Neural cell (in vitro differentiated cells): ENCODE results near the gene PDCD1LG2. TPM values are rescaled to one million over a fixed set of nuclear protein-coding genes. Genes with fewer than 3 reads are reported as not detected.

Experiments used
- H2AFZ ChIP-seq: fragments of 200-600, 300-800 bp; sonication (generic), shearing (Covaris generic); 2 replicates; pipeline ENCODE4 v1.6.0; 2014; ENCODE audit warnings: low read depth, mild to moderate bottlenecking, antibody characterized with exemption, low read length, moderate library complexity
- H3F3A ChIP-seq: fragments of 200-600 bp; shearing (Covaris generic); 2 replicates; pipeline ENCODE4 v1.6.1; 2016; ENCODE audit warnings: mild to moderate bottlenecking, moderate library complexity, mixed read lengths, antibody characterized with exemption, low read length; ENCODE audit not compliant: insufficient read depth, poor library complexity, severe bottlenecking
- H3K27ac ChIP-seq: fragments of 200-600, 300-800 bp; sonication (generic), shearing (Covaris generic); 2 replicates; pipeline ENCODE4 v1.5.1; 2014; ENCODE audit warnings: mild to moderate bottlenecking, low read length, moderate library complexity
- H3K27me3 ChIP-seq: fragments of 300-800, 200-600 bp; sonication (generic), shearing (Covaris generic); 2 replicates; pipeline ENCODE4 v1.6.0; 2014; ENCODE audit warnings: mild to moderate bottlenecking, low read depth, low read length, moderate library complexity; ENCODE audit not compliant: insufficient read depth
- H3K36me3 ChIP-seq: fragments of 300-800, 200-600 bp; sonication (generic), shearing (Covaris generic); 2 replicates; pipeline ENCODE4 v1.5.1; 2014; ENCODE audit warnings: mild to moderate bottlenecking, antibody characterized with exemption, low read length, moderate library complexity; ENCODE audit not compliant: insufficient read depth
- H3K4me2 ChIP-seq: fragments of 300-800, 200-600 bp; sonication (generic), shearing (Covaris generic); 2 replicates; pipeline ENCODE4 v1.6.0; 2014; ENCODE audit warnings: mild to moderate bottlenecking, low read length
- H3K4me3 ChIP-seq: fragments of 300-800, 200-600 bp; sonication (generic), shearing (Covaris generic); 2 replicates; pipeline ENCODE4 v1.5.1; 2014; ENCODE audit warnings: mild to moderate bottlenecking, low read length, moderate library complexity
- H3K79me2 ChIP-seq: fragments of 200-600 bp; shearing (Covaris generic); replicated peaks from 2 replicates; pipeline ENCODE4 v1.6.0; 2014; ENCODE audit warnings: mild to moderate bottlenecking, low read length, moderate library complexity; ENCODE audit not compliant: insufficient read depth
- H3K9ac ChIP-seq: fragments of 300-800, 200-600 bp; sonication (generic), shearing (Covaris generic); 2 replicates; pipeline ENCODE4 v1.6.1; 2016; ENCODE audit warnings: mild to moderate bottlenecking, low read length, mixed read lengths
- H3K9me2 ChIP-seq: fragments of 200-600 bp; shearing (Covaris generic); 2 replicates; pipeline ENCODE4 v1.6.1; 2016; ENCODE audit warnings: mild to moderate bottlenecking, low read length, mixed read lengths; ENCODE audit not compliant: insufficient read depth
- H3K9me3 ChIP-seq: fragments of 200-600, 300-800 bp; sonication (generic), shearing (Covaris generic); 2 replicates; pipeline ENCODE4 v1.6.1; 2016; ENCODE audit warnings: mild to moderate bottlenecking, mixed run types, low read length, moderate library complexity, mixed read lengths
- H4K20me1 ChIP-seq: fragments of 200-600 bp; shearing (Covaris generic); 2 replicates; pipeline ENCODE4 v1.6.1; 2016; ENCODE audit warnings: mild to moderate bottlenecking, mixed run types; ENCODE audit not compliant: insufficient read depth
- EP300 ChIP-seq: fragments of 450-650 bp; conservative IDR thresholded peaks from 2 replicates; pipeline ENCODE4 v1.6.1; 2014; ENCODE audit warnings: antibody characterized with exemption, mild to moderate bottlenecking, moderate library complexity; ENCODE audit not compliant: poor library complexity, severe bottlenecking
- EZH2 ChIP-seq: fragments of 200-600, 300-800 bp; shearing (Covaris generic), sonication (generic); IDR thresholded peaks from 2 replicates; pipeline ENCODE4 v1.6.1; 2014; ENCODE audit warnings: antibody characterized with exemption, low read length, borderline replicate concordance, mild to moderate bottlenecking; ENCODE audit not compliant: insufficient read depth, poor library complexity, severe bottlenecking
- MXI1 ChIP-seq: fragments of 450-650 bp; conservative IDR thresholded peaks from 2 replicates; pipeline ENCODE4 v1.6.1; 2014; ENCODE audit warnings: antibody characterized with exemption, mild to moderate bottlenecking; ENCODE audit not compliant: poor library complexity, severe bottlenecking
- POLR2AphosphoS5 ChIP-seq: IDR thresholded peaks from 2 replicates; pipeline ENCODE4 v1.6.1; 2012
- RAD21 ChIP-seq: fragments of 450-650 bp; conservative IDR thresholded peaks from 2 replicates; pipeline ENCODE4 v1.6.1; 2014; ENCODE audit warnings: antibody characterized with exemption, mild to moderate bottlenecking, moderate library complexity
- SMC3 ChIP-seq: fragments of 450-650 bp; conservative IDR thresholded peaks from 2 replicates; pipeline ENCODE4 v1.6.1; 2014; ENCODE audit warnings: antibody characterized with exemption, mild to moderate bottlenecking, moderate library complexity; ENCODE audit not compliant: poor library complexity
- TAF1 ChIP-seq: IDR thresholded peaks from 2 replicates; pipeline ENCODE4 v1.6.1; 2012; ENCODE audit warnings: low read depth
- polyA plus RNA-seq: library from polyadenylated mRNA; depleted of rRNA; stranded (reverse); fragments of >200 nt; gene quantifications from 2 replicates; pipeline ENCODE4 v1.2.3, GENCODE V29; 2014
- TF ChIP-seq, protein P1 (sequence below): fragments of 450-650 bp; IDR thresholded peaks from 2 replicates; pipeline ENCODE4 v1.5.1; 2014; ENCODE audit warnings: antibody characterized with exemption, mild to moderate bottlenecking, moderate library complexity; ENCODE audit not compliant: poor library complexity, severe bottlenecking
- TF ChIP-seq, protein P2 (sequence below): IDR thresholded peaks from 2 replicates; pipeline ENCODE4 v1.6.1; 2012; ENCODE audit warnings: borderline replicate concordance

The PDCD1LG2 gene
- polyA plus RNA-seq, 1 donor from 2014 or later, result not detected

GRCh38 chr9:5609226-5609596, 98.9 kb downstream of the PDCD1LG2 start:
- no peaks in the 10 kb centered on the region for H3K9me2 ChIP-seq
- H3K27me3 ChIP-seq, result no peaks in the 10 kb centered on the region
- TF ChIP-seq, protein P1, sequence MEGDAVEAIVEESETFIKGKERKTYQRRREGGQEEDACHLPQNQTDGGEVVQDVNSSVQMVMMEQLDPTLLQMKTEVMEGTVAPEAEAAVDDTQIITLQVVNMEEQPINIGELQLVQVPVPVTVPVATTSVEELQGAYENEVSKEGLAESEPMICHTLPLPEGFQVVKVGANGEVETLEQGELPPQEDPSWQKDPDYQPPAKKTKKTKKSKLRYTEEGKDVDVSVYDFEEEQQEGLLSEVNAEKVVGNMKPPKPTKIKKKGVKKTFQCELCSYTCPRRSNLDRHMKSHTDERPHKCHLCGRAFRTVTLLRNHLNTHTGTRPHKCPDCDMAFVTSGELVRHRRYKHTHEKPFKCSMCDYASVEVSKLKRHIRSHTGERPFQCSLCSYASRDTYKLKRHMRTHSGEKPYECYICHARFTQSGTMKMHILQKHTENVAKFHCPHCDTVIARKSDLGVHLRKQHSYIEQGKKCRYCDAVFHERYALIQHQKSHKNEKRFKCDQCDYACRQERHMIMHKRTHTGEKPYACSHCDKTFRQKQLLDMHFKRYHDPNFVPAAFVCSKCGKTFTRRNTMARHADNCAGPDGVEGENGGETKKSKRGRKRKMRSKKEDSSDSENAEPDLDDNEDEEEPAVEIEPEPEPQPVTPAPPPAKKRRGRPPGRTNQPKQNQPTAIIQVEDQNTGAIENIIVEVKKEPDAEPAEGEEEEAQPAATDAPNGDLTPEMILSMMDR, result no peak
- TF ChIP-seq SMC3, result no peak
- TF ChIP-seq RAD21, result no peak
- TF ChIP-seq, protein P2, sequence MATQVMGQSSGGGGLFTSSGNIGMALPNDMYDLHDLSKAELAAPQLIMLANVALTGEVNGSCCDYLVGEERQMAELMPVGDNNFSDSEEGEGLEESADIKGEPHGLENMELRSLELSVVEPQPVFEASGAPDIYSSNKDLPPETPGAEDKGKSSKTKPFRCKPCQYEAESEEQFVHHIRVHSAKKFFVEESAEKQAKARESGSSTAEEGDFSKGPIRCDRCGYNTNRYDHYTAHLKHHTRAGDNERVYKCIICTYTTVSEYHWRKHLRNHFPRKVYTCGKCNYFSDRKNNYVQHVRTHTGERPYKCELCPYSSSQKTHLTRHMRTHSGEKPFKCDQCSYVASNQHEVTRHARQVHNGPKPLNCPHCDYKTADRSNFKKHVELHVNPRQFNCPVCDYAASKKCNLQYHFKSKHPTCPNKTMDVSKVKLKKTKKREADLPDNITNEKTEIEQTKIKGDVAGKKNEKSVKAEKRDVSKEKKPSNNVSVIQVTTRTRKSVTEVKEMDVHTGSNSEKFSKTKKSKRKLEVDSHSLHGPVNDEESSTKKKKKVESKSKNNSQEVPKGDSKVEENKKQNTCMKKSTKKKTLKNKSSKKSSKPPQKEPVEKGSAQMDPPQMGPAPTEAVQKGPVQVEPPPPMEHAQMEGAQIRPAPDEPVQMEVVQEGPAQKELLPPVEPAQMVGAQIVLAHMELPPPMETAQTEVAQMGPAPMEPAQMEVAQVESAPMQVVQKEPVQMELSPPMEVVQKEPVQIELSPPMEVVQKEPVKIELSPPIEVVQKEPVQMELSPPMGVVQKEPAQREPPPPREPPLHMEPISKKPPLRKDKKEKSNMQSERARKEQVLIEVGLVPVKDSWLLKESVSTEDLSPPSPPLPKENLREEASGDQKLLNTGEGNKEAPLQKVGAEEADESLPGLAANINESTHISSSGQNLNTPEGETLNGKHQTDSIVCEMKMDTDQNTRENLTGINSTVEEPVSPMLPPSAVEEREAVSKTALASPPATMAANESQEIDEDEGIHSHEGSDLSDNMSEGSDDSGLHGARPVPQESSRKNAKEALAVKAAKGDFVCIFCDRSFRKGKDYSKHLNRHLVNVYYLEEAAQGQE, result no peak
- no peak for TF ChIP-seq EP300
- TF ChIP-seq POLR2AphosphoS5, result no peak
- no peak for TF ChIP-seq EZH2
- no peak for TF ChIP-seq MXI1
- TF ChIP-seq TAF1, result no peak
- no peaks in the 10 kb centered on the region for H3K36me3 ChIP-seq
- no peaks in the 10 kb centered on the region for H4K20me1 ChIP-seq
- H3K4me2 ChIP-seq, result no peak overlapping the region
- H3K79me2 ChIP-seq, result no peaks in the 10 kb centered on the region
- H3F3A ChIP-seq, result no peaks in the 10 kb centered on the region
- H3K9ac ChIP-seq, result no peak overlapping the region
- no peaks in the 10 kb centered on the region for H3K9me3 ChIP-seq
- H3K4me3 ChIP-seq, result no peak overlapping the region
- no peak overlapping the region for H2AFZ ChIP-seq
- no peak overlapping the region for H3K27ac ChIP-seq

DNA sequence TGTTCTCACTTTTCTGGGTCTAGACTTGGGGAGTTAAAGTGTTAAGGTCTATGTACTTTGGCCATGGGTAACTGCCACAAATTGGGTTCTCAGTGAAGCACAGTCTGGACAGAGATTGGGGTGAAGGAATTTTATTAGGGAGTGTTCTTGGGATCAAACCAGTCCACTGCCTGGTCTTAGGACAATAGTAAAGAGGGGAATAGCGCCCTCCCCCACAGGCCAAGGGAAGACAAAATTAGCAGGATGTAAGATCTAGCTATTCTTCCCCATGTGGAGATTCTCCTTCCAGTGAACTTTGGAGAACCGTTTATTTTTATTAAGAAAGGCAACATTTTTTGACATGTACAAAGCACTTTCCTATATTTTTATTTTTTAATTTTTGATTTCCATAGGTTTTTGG, 100.2 kb downstream of the PDCD1LG2 start:
- no peaks in the 10 kb centered on the region for H3K79me2 ChIP-seq
- H2AFZ ChIP-seq, result no peak overlapping the region
- no peak overlapping the region for H3K4me2 ChIP-seq
- no peak overlapping the region for H3K9ac ChIP-seq
- H3K27me3 ChIP-seq, result no peaks in the 10 kb centered on the region
- no peaks in the 10 kb centered on the region for H4K20me1 ChIP-seq
- H3K36me3 ChIP-seq, result no peaks in the 10 kb centered on the region
- H3K9me3 ChIP-seq, result no peaks in the 10 kb centered on the region
- no peaks in the 10 kb centered on the region for H3F3A ChIP-seq
- no peak overlapping the region for H3K4me3 ChIP-seq
- H3K27ac ChIP-seq, result no peak overlapping the region
- TF ChIP-seq, protein P2, result no peak
- TF ChIP-seq, protein P1, result no peak
- no peak for TF ChIP-seq TAF1
- H3K9me2 ChIP-seq, result no peaks in the 10 kb centered on the region
